Measurements from ENCODE around the gene GRID2.
"Not testable (repeated sequence)": the region's sequence is repeated elsewhere in the genome, so short reads cannot be mapped to it uniquely, and the experiment has no call there.

GRID2 gene

GRCh38 chr4:92444143-92444843 lies 140.5 kb downstream of the GRID2 start:
- not testable (repeated sequence) for DNase-seq

GRCh38 chr4:92445127-92445526 lies 141.4 kb downstream of the GRID2 start:
- DNase-seq: no peak

- DNase-seq: peak; percentile 42
Measured at GRCh38 chr4:92447255-92447905, 143.6 kb downstream of the GRID2 start.

- not testable (repeated sequence) for DNase-seq
Measured at GRCh38 chr4:92448176-92448575, 144.4 kb downstream of the GRID2 start.

GRCh38 chr4:92450694-92451093 lies 146.9 kb downstream of the GRID2 start:
- DNase-seq: no peak

- no peak for DNase-seq
Measured at GRCh38 chr4:92451782-92452181, 148.0 kb downstream of the GRID2 start.

- DNase-seq: peak; percentile 4
Measured at GRCh38 chr4:92452383-92452782, 148.6 kb downstream of the GRID2 start.

GRCh38 chr4:92455329-92455839 lies 151.6 kb downstream of the GRID2 start:
- DNase-seq: peak; percentile 12

GRCh38 chr4:92455951-92456350 lies 152.2 kb downstream of the GRID2 start:
- DNase-seq: peak; percentile 11

GRCh38 chr4:92461732-92462131 lies 158.0 kb downstream of the GRID2 start:
- DNase-seq: peak; percentile 7

GRCh38 chr4:92477298-92477697 lies 173.5 kb downstream of the GRID2 start:
- DNase-seq: no peak

GRCh38 chr4:92483341-92483740 lies 179.6 kb downstream of the GRID2 start:
- peak; percentile 38 for DNase-seq

- DNase-seq: peak; percentile 12
Measured at GRCh38 chr4:92488496-92488895, 184.7 kb downstream of the GRID2 start.

GRCh38 chr4:92497141-92497540 lies 193.4 kb downstream of the GRID2 start:
- peak; percentile 29 for DNase-seq

- peak; percentile 85 for DNase-seq
Measured at GRCh38 chr4:92501456-92501855, 197.7 kb downstream of the GRID2 start.

- DNase-seq: no peak
Measured at GRCh38 chr4:92506933-92507332, 203.2 kb downstream of the GRID2 start.

GRCh38 chr4:92514627-92515026 lies 210.9 kb downstream of the GRID2 start:
- peak; percentile 8 for DNase-seq

- peak; percentile 40 for DNase-seq
Measured at GRCh38 chr4:92516450-92516849, 212.7 kb downstream of the GRID2 start.

- DNase-seq: no peak
Measured at GRCh38 chr4:92519727-92520126, 216.0 kb downstream of the GRID2 start.

- no peak for DNase-seq
Measured at GRCh38 chr4:92520563-92520962, 216.8 kb downstream of the GRID2 start.

- DNase-seq: no peak
Measured at GRCh38 chr4:92521941-92522340, 218.2 kb downstream of the GRID2 start.

GRCh38 chr4:92522356-92522755 lies 218.6 kb downstream of the GRID2 start:
- no peak for DNase-seq

- no peak for DNase-seq
Measured at GRCh38 chr4:92524131-92524530, 220.4 kb downstream of the GRID2 start.

- DNase-seq: peak; percentile 21
Measured at GRCh38 chr4:92528541-92528940, 224.8 kb downstream of the GRID2 start.

Measured in NCI-H69 (cell line).